ENCODE results near the gene SPTLC1. TPM values are rescaled to one million over a fixed set of nuclear protein-coding genes. Genes with fewer than 3 reads are reported as not detected.

Gene SPTLC1, protein sequence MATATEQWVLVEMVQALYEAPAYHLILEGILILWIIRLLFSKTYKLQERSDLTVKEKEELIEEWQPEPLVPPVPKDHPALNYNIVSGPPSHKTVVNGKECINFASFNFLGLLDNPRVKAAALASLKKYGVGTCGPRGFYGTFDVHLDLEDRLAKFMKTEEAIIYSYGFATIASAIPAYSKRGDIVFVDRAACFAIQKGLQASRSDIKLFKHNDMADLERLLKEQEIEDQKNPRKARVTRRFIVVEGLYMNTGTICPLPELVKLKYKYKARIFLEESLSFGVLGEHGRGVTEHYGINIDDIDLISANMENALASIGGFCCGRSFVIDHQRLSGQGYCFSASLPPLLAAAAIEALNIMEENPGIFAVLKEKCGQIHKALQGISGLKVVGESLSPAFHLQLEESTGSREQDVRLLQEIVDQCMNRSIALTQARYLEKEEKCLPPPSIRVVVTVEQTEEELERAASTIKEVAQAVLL
- 57.1 to 79.0 TPM (median 62.0 TPM) in 5 replicates for total RNA-seq (2022; extraction: Qiagen RNA extraction)

DNA sequence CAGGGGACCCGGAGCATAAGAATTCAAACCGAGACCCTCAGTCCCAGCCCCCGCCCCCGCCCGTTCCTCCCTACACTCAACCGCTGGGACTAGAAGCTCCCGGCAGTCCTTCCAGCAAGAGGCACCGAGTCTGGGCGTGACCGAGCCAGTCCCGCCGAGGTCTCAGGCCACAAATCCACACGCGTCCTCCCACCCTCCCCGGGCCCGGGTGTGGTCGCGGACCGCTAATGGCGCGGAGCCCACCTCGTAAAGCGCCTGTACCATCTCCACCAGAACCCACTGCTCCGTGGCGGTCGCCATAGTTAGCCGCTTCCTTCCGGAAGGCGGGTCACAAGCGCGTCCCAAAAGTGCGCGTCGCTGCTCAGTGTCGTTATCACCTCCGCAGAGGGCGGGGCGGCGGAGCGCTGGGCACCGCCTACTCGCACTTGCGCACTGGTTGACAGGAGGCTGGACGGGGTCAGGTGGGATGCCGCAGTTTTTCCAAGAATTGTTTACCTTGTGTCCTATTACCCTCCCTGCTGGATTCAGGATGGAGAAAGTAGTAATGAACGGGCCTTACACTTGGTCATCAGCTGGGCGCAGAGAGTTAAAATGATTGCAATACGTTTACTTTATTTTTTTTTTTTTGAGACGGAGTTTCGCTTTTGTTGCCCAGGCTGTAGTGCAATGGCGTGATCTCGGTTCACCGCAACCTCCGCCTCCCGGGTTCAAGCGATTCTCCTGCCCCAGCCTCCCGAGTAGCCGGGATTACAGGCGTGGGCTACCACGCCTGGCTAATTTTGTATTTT lies at the start of gene SPTLC1:
Gene SPTLC1 (minus strand): TSS at position 343 of the 788 bp plus-strand sequence. CDS start 43 bp downstream, at position 300.

Other genes with a start within 250 kb of the SPTLC1 start
- gene ROR2, start 165.2 kb downstream of the SPTLC1 start, total RNA-seq (2022; extraction: Qiagen RNA extraction), result 0.83 to 2.0 TPM (median 1.8 TPM) in 5 replicates
- gene IARS1, start 178.3 kb upstream of the SPTLC1 start, total RNA-seq (2022; extraction: Qiagen RNA extraction), result 95.6 to 126 TPM (median 99.9 TPM) in 5 replicates
- gene NOL8, start 209.9 kb upstream of the SPTLC1 start, total RNA-seq (2022; extraction: Qiagen RNA extraction), result 26.1 to 36.3 TPM (median 29.1 TPM) in 5 replicates
- gene CENPP, start 210.5 kb upstream of the SPTLC1 start, total RNA-seq (2022; extraction: Qiagen RNA extraction), result 6.1 to 9.5 TPM (median 7.0 TPM) in 5 replicates

All from A549 treated with CORT108297 at 1 μM for 4 hours (cell line).